NCI-H1105 treated with DMSO at 0.1 percent for 48 hours (cell line): ENCODE results near the gene ATAT1.
A peak's percentile ranks its signal among the peaks of the same experiment; 100 is the strongest.

Experiments used
- DNase-seq: peaks from one replicate; lab custom pipeline; 2025; lab: John Stamatoyannopoulos, UW

Gene ATAT1

DNA sequence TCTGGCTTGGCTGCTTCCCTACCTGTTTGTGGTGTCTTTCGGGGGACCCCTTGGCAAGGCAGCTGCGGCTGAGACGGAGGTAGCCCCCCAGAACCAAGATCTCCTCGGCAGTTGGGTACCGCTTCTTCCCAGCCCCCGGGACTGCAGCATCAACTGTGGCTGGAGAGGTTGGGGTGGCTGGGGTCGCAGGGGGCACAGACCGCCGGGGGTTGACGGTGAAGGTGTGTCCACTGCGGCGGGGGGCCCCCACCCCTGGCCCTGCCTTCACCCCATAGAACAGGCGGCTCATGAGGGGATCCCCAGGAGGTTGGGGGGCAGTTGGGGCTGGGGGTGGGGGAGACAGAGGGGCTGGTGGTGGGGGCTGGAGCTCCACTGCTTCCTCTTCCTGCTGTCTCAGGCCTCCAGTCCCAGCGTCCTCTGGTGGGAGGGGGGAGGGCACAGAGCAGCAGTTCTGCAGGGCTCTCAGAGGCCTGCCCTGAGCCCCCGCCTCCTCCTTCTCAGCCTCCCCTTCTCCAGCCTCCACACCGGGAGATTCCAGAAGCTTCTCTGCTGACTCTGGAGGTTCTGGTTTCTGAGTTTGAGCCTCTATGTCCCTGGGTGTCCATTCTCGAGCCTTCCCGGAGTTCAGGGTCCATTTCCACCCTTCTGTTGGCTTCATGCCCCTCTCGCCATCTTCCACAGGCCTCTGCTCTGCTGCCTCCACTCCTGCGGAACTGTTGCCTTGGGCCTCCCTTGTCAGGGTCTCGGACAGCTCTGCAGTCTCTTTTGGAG is 57.9 kb downstream of the ATAT1 start:
- DNase-seq = no peak

DNA sequence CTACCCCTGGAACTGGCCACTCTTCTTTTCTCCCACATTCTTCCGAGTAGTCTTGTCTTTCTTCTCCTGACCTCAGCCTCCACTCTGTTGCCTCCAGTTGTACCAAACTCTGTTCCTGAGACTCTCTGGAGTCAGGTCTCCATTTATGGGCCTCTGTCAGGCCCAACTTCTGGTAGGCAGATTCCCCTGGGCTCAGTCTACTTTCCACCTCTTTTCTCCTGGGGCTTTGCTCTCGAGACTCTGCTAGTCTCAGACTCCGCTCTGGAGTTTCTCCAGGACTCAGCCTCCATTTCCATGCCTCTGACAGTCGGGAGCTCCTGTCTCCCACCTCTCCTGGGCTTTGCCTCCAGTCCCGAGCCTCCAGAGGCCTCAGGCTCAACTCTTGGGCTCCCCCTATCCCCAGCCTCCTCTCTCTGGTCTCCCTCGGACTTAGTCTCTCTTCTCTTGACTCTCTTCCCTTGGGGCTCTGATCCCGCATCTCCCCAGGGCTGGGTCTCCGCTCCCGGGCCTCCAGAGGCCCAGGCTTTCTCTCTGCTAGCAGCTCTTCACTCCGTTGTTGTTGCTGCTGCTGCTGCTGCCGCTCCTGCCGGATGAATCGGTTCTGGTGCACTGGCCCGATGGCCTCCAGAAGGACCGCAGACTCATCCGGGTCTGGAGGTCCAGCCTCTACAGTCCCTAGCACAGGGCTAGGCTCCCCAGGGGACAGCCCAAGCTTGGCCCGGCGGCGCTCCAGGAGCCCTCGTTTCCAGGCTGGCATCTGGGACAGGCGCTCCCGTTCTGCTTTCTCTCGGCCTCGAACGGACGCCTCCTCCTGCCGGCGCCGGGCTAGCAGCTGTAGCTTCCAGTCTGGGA is 58.7 kb downstream of the ATAT1 start:
- DNase-seq = no peak

DNA sequence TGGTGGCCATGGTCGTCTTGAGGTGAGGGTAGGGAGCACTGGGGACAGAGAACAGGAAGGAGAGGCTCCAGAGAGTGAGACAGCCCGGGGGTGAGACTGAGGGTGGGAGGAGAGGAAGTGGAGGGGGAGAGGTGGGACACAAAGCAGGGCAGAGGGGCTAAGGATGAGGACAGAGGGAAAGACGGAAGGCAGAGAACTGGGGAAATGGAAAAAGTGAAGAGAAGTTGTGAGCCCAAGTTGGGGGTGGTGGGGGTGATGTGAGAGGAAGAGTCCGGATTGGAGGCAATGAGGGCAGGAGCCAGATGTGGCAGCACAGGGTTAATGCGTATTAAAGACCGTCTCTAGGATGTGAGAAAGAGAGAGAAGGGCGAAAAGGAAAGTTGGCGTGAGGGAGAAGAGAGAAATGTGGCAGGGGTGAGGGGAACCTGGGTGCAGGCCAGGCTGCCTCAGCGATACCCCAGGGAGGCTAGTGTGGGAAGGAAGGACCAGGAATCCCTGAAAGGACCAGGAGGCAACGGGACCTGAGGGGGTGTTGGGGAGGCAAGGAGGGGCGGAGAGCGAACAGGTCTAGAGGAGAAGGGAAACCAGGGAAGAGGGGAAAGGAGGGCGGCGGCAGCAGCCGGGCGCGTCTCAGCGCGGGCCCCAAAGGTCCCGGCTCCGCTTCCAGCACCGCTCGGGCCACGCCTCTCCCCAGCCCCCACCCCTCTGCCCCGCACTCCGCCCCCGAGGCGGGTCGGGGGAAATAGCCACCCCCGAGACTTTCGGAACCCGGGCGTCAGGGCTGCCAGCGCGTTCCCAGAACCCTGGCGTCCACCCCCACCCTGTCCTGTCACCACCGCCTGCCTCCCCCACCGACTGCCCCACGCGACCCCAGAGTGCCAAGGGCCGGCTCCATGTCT is 59.6 kb downstream of the ATAT1 start, which contains the start of gene PPP1R18:
PPP1R18 (minus strand) TSS at position 637 of the 899 bp plus-strand sequence; CDS start at position 10, 627 bp downstream.
- peak; percentile 18 for DNase-seq

DNA sequence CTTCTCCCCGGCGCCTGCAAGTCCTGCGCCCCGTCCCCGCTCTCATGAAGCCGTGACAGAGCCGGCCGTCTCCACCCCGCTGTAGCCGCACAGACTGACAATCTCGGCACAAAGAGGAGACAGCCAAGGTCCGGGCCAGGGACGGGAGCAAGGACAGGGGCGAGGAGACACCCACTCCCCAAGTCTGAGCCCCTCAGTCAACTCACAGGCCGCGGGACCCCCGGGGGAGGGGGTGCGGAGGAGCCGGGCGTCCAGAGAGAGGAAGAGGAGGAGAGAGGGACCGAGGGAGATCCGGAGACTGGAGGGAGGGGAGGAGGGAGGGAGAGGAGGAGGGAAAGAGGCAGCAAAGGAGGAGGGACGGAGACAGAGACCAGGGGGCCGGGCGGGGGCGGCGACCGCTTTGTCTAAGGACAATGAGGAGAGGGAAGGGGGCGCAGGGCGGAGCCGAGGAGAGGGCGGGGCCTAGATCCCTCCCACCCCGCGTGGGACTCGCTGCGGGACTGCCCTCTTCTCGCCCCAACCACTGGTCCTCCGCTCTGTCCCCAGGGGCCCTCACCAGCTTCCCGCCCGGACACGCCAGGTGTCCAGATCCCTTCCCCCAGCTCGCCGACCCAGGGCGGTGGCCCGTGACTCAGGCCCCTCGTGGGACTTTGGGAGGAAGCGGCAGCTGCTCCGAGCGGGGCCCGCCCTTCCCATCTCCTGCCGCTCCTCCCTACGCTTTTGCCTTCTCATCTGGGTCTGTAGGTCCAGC is 60.4 kb downstream of the ATAT1 start:
- peak; percentile 85 for DNase-seq

DNA sequence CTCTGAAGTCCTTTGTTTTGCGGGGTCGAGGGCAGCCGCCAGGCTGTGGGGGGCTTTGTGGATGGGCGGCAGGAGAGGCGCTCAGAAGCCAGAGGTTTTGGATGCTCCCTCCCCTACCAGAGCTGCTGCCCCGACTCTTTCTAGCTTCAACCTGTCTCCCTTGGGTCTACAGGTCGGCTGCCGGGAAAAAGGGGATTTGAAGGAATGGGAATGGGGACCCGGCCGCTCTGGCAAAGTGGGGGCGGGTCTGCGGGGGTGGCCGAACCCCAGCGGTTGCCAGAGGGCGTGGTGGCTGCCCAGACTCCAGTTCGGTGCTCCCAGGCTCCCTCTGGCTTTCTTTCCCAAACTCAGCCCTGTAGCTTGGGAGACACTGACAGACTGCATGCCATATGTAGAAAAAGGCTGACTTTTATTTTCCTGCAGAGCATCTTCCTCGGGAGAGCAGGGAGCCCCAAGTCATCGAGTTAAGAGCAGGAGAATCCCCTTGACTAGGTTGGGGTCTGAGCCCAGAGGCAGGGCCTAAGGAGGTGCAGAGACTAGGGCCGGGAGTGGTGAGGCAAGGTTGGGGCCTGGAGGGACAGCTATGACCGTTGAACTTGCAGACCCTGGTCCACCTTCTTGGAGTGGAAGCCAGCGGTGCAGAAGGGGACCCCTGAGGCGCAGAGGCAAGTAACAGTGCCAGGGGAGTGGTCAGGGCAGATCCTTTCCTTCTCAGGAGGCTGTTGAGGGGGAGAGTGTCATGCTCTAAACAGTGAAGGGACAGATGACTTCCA is 61.2 kb downstream of the ATAT1 start:
- peak; percentile 22 for DNase-seq

DNA sequence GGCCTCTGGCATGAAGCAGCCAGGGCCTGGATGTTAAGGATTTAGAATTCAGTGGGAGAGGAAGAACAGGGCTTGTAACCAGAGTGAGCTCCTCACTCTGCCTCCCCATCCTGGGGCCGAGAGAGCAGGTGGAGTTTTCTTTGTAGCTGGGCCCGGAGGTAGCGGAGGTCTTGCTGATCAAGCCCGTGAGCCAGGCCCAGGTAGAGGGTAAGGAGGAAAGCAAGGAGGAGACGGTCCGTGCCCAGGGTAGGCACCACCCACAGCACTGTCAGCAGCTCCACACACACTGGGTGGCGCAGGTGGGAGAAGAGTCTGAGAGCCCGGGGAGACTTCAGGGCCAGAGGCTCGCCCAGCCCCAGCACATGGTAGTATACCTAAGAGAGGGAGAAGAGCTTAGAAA is 61.9 kb downstream of the ATAT1 start:
- no peak for DNase-seq

DNA sequence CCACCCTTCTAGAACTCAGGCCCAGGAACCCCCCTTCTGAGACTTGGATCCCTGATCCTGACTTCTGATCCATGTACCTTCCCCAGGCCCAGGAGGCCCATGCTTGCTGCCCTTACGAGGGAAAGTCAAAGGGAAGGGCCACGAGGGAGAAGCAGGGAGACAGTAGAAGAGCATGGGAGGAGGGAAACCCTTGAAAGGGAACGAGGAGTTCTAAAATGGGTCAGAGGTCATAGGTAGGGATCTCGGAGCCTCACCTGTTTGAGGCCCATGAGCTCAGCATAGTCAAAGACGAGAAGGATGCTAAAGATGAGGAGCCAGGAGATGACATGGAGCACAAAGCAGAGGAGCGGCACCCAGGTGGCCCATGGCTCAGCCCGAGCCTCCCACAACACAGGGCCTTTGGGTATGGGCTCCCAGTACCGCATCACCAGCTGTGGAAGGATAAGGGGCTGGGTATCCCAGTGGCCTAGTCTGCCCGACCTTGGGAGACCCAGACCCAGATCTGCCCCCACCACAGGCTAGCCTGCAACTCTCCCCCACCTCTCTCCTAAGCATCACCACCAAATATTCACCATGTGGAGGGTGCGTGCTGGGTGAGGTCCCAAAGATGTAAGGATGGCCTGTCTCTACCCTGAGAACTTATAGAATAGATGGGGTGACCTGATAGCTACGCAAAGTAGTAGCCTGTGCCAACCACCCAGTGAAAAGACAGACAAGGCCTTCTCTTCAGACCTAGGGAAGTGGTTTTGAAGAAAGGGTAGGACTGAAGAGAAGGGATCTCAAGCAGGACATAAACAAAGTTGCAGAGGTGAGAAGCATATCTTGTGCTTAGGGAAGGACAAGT is 62.6 kb downstream of the ATAT1 start:
- no peak for DNase-seq

DNA sequence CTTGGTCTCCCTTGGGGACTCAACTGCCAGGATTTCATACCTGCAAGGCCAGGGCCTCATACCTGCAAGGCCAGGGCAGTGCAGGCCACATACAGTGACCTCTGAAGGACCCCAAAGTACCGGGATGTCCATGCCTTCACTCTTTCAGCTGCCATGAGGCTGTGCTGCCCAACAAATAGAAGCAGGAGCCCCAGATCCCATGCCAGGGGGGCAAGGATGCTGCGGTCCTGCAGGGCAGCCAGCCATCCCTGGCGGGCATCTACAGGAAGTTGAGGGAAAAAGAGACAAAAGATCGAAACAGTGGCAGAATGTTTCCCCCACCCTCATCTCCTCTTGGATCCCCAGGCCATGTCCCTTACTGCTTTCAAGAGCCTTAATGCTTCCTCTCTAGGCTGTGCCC is 63.3 kb downstream of the ATAT1 start:
- DNase-seq = no peak

DNA sequence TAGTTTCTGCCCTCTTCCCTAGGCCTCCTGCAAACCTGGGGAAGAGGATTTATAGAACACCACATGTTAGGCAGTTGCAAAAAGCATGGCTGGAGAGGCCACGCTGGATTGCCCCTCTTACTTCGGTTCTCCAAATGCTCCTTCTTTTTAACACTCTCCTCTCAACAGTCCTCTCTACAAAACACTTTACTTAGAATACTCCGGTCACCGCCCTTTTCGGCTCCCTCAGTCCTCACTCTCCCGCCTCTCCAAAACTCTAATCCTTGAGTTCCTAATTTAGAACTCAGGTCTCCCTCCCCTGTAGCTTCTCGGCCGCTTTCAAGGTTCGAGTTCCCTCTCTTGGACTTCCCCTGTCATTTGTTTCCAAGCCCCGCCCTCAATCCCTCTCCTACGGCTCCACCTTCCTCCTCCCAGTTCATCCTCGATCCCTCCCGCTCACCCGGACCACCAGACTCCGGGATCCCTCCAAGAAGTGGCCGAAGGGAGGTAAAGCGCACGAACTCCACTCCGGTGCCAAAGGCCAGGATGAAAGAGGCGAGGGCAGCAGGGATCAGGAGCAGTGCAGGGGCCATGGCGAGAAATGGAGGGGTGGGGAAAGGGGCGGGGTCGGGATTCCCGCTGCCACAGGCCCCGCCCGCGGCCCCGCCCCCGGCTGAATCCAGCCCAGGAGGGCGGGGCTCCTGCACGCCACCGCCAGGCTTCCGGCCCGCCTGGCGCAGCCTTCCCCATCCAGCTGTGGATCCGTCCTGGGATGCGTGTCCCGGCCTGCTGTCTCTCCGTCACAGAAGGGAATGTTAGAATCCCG is 63.9 kb downstream of the ATAT1 start, which contains the start of gene NRM:
NRM (minus strand) TSS at position 582 of the 805 bp plus-strand sequence; CDS start at position 572, 10 bp downstream.
- DNase-seq = peak; percentile 87

DNA sequence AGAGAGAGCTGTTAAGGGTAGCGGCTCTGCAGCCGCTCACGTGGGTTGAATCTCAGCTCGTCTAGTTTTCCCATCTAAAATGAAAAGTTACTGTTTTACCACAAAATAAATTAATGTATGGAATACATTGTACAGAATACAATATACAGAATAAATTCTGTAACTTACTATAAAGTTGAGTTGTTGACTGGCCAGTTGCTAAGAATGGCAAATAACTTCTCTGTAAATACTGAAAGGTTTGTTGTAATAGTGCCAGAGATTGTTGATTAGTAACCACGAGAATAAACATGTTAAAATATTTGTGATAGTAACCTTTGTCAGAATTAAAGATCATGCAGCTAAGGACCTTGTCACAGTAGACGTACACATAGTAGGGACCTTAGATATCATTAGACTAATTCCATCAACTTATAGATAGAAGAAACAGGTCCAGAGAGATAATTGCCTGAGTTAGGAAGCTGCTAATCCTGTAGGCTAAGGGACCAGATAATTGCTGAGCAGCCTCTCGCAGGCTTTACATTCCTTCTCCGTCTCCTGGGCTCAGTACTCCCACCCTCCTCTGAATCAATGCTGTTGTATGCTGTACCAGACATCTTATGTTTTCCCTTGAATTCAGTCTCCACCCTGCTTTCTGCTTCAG is 64.7 kb downstream of the ATAT1 start:
- DNase-seq = peak; percentile 7
